ELF-1 (cell line): Measurements from ENCODE around the gene TSSK1B.
"Not testable (repeated sequence)": the region's sequence is repeated elsewhere in the genome, so short reads cannot be mapped to it uniquely, and the experiment has no call there.

ENCODE experiments used
- DNase-seq: peaks from one replicate; pipeline ENCODE4 v3.0.0-alpha.2; 2016; ENCODE audit warnings: low read depth, low spot score

TSSK1B gene, protein sequence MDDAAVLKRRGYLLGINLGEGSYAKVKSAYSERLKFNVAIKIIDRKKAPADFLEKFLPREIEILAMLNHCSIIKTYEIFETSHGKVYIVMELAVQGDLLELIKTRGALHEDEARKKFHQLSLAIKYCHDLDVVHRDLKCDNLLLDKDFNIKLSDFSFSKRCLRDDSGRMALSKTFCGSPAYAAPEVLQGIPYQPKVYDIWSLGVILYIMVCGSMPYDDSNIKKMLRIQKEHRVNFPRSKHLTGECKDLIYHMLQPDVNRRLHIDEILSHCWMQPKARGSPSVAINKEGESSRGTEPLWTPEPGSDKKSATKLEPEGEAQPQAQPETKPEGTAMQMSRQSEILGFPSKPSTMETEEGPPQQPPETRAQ

DNA sequence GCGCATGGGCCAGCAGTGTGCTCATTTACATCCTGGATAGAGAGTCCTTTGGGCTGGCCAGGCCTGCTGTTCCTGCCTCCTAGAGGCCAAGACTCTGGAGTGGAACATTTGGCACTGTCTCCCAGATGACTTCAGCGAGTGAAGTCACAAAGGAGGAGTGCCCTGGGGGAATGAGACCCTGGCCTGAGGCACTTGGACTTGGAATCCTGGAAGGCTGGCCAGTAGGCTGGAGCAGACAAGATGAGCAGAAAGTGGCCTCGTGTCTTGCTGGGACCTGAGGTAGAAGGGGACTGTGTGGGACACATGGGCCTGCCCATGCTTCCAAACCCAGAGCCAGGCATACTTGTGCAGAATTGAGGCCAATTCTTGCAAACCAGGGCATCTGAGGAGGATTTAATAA lies at the start of gene TSSK1B:
TSSK1B (minus strand) TSS at position 101 of the 400 bp plus-strand sequence. CDS start 150 bp downstream, outside the sequence.
- DNase-seq: no peak

DNA sequence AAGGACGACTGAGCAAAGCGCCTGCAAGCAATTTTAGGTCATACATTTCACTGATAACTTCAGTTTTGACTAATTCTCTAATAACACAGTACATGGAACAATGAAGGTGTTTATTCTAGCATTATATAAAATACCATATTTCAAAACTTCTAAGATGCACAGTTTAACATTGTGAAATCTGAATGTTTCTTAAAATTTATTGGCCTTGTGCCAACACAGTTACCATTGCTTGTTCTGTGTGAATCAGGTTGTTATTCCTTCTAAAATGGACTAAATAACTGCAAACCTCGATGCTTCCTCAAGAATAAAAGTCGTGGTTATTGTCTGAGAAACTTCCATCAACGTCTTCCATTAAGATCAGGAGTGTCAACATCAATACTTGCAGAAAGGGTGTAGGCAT lies 45.5 kb upstream of the TSSK1B start:
- no peak for DNase-seq

DNA sequence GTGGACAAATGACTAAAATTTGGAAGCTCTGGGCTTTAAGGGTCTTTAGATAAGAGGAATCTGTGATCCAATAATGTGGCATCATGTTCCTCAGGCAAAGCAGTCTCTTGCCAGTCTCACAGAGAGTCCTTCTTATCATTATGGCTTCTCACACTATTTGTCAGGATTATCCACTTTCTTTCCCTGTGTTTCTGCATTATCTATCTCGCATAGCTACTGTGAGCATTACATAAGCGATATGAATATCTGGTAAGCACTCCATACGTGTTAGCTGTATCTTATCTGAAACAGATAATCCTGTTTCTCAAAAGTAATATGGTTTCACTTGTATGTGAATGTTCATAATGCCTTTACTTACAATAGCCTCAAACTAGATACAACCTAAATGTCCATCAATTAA lies 43.9 kb upstream of the TSSK1B start:
- no peak for DNase-seq

DNA sequence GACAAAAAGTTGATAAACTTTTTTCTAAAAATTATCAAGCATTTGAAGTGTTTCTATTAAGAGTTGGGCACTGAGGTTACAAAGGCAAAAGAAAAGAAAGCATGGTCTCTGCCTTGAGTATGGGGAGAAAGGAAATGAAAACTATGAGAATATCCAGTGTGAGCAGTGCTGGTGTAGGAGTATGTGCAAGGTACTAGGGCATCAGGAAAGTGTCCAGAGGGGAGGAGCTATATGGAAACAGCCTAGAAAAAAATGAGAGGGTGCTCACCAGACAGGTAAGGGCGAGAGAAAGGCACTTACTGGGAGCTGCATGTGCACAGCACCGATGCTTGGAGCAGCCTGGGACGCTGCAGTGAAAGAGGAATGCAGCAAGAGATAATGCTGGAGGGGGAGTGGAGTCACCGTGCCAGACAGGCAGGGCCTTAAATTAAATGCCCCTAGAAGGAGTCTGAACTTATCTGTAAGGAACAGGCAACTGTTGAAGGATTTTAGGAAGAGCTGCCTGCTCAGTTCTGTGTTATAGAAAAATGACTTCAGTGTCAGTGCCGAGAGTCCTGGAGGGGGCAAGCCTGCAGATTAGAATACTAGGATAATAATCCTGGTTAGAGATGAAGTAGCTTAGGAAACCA lies 39.4 kb upstream of the TSSK1B start:
- DNase-seq: peak; percentile 44

DNA sequence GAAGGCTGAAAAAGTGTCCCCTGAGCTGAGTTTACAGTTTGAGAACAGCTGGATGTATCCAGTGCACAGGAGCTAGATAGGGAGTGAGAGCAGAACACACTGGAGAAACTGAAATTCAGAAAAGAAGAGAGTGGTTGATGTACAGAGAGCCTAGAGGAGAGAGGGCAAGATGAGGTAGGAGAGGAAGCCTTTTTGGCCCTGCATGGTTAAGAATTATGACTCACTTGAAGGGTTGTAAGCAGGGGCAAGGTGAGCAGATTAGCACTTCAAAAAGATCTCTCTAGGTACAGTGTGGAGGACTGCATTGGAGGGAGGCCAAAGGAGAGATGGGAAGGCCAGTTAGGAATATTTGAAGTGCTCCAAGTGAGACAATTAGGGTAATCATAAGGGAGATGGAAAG lies 28.2 kb upstream of the TSSK1B start:
- no peak for DNase-seq

DNA sequence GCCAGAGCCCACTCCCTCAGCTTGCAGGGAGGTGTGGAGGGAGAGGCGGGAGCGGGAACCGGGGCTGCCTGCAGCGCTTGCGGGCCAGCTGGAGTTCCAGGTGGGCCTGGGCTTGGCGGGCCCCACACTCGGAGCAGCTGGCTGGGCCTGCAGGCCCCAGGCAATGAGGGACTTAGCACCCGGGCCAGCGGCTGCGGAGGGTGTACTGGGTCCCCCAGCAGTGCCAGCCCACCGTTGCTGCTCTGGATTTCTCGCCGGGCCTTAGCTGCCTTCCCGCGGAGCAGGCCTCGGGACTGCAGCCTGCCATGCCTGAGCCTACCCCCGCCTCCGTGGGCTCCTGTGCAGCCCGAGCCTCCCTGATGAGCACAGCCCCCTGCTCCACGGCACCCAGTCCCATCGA lies 22.3 kb upstream of the TSSK1B start:
- not testable (repeated sequence) for DNase-seq

DNA sequence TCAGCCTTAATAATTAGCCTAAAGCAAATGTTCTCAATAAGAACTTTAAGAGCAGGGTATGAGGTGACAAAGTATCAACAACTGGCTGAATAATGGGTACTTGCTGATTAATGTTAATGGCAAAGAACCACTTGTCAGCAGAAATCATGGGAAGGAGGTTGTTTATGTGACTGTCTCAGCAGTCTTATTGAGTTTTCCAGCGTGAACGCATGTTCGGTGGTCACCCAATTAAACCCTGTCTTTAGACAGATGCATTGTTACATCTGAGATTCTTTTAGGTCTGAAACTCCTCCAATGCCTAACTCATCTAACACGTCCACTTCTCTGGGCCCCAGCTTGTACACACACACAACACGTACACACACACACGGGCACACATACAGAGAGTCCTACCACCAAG lies 18.2 kb upstream of the TSSK1B start:
- DNase-seq: no peak

DNA sequence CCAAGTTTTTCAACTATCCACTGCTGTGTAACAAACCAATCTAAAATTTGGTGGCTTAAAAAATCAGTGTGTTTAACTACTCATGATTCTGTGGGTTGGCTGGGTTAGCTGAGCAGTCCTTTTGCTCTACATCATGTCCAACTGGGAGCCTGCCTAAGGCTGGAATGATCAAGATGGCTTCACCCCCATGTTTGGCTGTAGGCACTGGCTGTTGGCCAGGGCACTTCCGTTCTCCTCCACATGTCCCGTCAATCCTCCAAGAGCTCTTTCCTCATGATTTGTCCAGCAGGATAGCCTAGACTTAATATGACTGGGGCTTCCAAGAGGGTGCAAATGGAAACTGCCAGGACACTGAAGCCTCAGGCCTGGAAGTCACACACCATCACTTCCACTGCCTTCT lies 17.0 kb upstream of the TSSK1B start:
- no peak for DNase-seq

DNA sequence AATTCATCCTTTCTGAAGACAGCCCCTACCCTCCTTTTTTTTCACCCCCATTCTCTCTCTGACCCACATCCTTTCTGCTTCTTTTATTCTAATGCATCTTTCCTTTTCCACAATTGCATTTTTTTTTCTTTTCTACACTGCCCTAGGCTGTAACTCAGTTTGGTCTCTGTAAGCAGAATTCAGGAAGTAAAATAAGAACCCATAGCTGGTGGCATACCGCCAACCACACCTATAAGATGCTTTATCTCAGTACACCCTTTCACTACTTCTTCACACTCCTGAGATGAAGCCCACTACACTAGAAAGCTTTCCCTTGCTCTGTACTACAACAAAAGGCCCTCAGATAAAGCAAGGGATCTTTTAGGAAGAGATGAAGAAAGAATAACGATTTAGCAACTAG lies 16.1 kb upstream of the TSSK1B start:
- no peak for DNase-seq

DNA sequence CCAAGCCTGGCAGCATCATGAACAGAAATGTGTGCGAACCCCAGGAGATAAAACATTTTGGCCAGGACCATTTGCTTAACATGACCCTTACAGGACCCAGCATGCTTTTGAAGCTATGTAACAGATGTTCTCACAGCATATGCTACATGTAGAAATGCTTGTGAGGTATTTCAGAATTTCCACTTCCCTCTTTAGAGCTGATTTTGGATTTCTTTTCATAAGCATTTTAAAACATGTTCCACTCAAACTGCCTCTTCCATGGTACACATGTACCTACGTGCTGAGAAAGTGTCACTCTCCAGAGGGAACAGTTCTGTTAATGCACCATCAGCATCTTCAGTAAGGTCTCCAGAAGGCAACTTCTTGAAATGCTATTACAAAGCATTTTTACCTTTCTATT lies 15.7 kb upstream of the TSSK1B start:
- DNase-seq: no peak

DNA sequence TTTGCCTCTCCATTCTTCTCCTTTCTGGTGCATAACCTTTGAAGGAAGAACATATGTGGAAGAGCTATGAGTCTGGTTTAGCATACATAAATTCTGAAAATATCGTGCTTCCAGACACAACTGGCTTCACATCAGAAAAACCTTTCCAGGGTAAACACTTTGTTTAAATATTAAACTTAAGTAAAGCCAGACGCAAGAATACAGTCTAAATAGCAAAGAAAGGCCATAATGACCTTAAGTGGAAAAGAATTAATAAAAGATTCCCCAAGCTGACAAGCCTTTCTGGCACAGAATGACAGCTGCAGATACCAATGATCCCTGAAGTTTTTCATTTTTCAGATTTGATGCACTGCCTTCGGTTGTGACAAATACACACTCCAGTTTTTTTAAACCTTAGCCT lies 13.5 kb upstream of the TSSK1B start:
- DNase-seq: no peak

DNA sequence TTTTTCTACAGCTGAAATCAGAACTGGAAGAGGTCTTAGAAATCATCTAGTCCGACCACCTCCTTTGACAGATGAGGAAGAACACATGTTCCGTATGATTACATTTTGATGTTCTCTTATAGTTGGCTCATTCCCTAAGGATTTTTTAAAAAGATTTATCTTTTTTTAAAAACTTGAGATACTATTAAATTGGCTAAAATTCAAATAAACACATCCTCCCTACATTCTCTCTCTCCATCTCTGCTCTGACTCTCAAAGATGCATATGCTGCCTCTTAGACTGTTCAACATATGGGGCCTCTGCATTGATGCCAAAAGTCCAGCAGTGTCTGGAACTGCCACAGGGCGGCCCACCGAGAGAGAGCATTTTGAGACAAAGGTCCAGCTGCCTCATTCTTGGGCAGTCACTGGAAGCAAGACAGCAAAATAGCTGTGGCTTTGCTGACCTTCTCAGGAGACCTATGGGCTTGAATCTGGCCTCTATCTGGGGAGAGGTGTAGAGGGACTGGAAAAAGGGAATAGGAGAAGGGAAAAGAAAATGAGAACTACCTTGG lies 12.8 kb upstream of the TSSK1B start:
- DNase-seq: peak; percentile 27

DNA sequence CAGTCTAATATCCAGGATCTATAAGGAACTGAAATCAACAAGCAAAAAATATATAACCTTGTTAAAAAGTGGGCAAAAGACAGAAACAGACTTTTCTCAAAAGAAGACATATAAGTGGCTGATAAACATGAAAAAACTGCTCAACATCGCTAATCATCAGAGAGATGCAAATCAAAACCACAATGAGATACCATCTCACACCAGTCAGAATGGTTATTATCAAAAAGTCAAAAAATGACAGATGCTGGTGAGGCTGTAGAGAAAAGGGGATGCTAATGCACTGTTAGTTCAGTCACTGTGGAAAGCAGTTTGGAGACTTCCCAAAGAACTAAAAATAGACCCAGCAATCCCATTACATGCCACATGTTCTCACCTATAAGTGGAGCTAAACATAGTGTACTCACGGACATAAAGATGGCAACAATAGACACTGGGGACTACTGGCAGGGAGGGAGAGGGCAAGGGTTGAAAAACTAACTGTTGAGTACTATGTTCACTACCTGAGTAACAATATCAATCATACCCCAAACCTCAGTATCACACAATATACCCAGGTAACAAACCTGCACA lies 11.7 kb upstream of the TSSK1B start:
- DNase-seq: no peak

DNA sequence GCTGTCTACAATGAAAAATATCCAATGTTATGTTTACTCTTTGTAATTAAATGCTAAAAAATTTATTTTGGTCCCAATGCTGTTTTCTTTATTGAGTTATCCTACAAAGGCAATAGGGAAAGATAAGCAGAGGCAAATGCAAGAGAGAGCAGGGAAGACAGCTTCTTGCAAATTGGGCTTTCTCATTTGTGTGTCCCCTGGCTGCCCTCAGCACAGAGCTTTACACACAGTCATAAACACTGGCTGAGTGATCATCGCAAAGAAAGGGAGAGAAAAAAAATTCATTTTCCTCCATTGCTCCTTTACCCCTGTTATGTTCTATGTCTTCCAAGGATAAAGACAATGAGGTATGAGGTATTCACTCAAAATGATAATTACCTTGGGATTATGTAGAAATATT lies 2.3 kb upstream of the TSSK1B start:
- DNase-seq: no peak

DNA sequence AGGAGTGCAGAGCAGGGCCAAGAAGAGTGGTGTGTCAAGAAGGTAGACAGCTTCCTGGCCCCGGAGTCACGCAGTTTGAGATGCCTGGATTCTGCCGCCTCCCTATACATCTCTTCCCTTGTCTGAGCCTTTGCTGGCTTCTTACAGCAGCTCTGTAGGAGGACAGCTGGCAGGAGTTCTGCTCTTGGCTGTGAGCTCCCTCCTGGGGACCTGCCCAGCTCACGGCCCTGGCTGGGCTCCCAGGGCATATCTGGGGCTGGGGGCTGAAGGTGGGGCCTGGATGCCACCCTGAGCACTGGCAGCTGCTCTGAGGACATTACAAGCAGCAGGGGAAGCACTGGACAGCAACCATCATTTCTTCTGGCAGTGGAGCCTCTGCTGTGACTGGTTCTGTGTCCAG lies 786 bp upstream of the TSSK1B start:
- no peak for DNase-seq

DNA sequence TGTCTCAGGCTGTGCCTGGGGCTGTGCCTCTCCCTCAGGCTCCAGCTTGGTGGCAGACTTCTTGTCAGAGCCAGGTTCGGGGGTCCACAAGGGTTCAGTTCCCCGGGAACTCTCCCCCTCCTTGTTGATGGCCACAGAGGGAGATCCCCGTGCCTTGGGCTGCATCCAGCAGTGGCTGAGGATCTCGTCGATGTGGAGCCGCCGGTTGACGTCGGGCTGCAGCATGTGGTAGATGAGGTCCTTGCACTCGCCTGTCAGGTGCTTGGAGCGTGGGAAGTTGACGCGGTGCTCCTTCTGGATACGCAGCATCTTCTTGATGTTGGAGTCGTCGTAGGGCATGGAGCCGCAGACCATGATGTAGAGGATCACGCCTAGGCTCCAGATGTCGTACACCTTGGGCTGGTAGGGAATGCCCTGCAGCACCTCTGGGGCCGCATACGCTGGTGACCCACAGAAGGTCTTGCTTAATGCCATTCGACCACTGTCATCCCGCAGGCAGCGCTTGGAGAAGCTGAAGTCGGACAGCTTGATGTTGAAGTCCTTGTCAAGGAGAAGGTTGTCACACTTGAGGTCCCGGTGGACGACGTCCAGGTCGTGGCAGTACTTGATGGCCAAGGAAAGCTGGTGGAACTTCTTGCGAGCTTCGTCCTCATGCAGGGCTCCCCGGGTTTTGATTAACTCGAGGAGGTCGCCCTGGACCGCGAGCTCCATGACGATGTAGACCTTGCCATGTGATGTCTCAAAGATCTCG lies 752 bp downstream of the TSSK1B start:
- DNase-seq: no peak

DNA sequence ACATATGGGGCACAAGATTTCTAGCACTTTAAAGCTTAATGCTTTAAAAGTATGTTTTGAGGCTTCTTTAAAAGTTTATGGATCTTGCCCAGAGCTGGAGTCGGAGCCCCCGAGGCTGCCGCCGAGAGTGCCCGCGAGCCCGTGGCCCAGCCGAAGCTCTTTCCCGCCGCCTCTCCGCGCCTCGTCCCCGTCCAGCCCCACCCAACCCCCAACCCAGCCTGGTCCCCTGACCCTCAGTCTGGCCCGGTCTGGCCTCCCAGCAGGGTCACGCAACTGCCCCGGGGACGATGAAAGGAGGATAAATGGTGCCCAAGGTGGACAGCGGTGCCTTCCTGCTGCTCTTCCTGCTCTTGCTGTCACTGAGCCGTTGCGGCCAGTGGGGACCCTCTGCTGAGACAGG lies 1.7 kb downstream of the TSSK1B start:
- DNase-seq: no peak

DNA sequence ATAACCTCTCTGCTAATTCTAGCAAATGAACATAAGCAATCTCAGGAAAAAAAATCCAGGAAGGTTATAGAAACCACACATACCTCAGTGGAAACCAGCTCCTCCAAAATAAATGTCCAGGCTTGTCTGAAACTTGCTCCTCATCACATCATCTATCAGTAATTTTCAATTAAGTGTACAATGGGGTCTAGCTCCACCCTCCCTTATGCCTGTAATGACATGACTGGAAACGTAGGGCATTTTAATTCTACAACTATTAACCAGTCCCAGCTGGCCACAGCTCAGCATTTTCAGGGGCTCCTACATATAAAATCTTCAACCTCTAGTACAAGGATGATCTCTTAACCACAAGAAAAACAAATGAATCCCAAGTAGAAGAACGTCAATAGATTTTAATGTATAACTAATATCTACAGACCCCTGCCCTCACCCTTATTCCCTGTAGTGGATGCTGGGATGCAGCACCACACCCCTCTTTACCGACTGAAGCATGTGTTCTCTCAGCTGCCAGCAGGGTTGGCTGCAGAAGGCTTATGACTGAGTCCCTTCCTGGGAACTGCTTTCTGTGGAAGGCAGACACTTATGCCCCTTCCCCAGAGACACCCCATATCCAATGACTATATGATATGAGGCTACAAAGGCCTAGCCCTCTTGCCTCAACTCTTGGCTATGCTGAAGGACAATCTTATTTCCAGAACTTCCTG lies 6.8 kb downstream of the TSSK1B start:
- DNase-seq: no peak

DNA sequence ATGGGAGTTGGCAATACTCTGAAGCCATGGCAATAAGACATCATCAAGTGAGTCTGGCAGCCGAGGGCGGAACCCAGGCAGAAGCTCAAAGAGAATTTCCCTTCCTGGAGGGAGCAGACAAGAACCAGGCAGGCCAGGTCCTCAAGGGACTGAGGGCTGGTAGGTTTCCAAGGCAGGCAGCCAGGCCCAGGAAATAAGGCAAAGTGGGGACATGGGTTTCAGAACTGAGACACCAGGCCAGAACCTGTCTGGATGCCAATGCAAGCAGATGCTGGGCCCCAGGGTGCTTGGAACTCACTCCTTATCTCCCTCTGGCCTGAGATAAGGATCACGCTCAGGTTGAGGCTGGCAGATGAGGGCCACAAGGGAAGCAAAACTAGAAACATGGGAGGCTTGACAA lies 8.9 kb downstream of the TSSK1B start:
- no peak for DNase-seq

DNA sequence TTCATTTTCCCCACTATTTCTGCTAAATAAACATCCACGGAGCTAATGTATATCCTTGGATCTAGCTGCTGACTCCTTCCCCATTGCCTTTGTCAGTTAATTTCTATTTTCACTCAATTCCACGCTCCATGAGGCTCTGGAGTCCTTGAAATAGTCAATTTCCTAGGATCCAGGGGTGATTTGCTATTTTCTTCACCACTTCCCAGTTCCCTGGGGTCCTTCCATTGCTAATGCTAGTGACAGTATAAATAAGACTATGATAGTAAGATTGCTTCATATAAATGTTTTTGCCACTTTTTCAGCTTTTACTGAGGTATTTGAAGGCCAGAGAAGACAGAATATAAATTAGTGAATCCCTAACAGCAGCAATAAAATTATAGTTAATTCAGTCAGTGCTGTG lies 13.1 kb downstream of the TSSK1B start:
- DNase-seq: no peak

DNA sequence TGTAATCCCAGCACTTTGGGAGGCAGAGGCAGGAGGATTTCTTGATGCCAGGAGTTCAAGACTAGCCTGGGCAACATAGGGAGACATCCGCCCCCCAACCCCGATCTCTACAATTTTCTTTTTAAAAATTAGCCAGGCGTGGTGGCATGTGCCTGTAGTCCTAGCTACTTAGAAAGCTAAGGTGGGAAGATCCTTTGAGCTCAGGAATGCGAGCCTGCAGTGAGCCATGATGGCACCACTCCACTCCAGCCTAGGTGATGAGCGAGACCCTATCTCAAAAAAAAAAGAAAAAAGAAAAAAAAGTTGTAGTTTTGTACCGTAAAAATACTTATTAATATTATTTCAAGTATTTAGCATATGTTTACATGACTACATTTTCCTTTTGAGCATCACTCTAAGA lies 29.3 kb downstream of the TSSK1B start:
- no peak for DNase-seq

DNA sequence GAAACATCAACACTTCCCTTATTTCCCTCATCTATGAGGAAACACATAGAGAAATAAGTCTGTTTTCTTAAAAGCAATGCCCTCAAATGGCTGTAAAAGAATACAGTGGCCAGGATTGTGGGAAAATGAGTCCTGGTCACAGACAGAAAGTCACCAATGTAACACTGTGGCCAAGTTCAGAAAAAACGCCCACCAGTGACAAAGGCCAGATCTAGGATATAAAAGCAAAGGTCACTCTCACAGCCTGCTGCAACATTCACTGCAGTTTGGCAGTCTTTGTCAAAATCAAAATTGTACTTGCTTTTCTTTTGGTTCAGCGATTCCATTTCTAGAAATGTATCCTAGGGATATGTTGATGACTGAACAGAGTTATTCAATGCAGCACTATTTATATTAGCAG lies 30.5 kb downstream of the TSSK1B start:
- no peak for DNase-seq
